GM19193 (cell line): Measurements from ENCODE around the gene MKLN1.

ENCODE experiments used
- POLR2A ChIP-seq: IDR thresholded peaks from 4 replicates; pipeline ENCODE4 v1.6.1; 2011; ENCODE audit not compliant: insufficient read depth, insufficient read length; ENCODE audit errors: extremely low read depth

MKLN1 gene

DNA sequence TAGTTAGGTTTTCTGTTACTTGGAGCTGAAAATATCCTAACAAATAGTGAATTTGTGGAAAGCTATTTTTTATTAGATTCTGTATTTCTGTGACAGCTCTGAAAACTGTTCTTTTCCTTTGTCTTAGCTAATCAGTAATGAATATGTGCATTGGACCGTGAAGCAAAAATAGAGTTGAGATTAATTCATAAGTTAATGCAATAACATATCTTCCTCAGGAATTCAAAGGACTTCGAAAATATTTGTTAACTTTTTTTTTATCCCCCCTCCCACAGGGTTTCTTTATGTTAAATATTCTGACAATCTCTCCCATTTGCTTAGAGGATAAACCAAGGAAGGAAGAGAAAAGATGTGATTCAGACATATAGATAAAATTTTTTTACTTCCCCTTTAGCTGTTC lies 127.3 kb downstream of the MKLN1 start:
- no peak for TF ChIP-seq POLR2A

DNA sequence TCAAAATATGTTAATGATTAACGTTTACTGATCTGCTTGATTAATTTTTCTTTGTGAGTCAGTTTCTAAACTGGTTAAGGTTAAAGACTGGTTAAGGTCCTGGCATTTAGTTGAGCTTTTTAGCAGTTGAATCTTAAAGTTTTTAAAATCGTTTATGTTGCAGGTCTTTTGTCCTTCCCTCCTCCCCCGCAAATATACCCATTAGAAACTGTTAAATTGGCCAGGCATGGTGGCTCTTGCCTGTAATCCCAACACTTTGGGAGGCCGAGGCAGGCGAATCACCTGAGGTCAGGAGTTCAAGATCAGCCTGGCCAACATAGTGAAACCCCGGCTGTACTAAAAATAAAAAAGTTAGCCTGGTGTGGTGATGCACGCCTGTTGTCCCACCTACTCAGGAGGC lies 127.9 kb downstream of the MKLN1 start:
- TF ChIP-seq POLR2A = no peak

- TF ChIP-seq POLR2A = no peak
Observed at GRCh38 chr7:131456338-131456737, 128.7 kb downstream of the MKLN1 start.

GRCh38 chr7:131459256-131459655 lies 131.6 kb downstream of the MKLN1 start:
- no peak for TF ChIP-seq POLR2A

- TF ChIP-seq POLR2A = no peak
Observed at GRCh38 chr7:131462059-131462458, 134.4 kb downstream of the MKLN1 start.

DNA sequence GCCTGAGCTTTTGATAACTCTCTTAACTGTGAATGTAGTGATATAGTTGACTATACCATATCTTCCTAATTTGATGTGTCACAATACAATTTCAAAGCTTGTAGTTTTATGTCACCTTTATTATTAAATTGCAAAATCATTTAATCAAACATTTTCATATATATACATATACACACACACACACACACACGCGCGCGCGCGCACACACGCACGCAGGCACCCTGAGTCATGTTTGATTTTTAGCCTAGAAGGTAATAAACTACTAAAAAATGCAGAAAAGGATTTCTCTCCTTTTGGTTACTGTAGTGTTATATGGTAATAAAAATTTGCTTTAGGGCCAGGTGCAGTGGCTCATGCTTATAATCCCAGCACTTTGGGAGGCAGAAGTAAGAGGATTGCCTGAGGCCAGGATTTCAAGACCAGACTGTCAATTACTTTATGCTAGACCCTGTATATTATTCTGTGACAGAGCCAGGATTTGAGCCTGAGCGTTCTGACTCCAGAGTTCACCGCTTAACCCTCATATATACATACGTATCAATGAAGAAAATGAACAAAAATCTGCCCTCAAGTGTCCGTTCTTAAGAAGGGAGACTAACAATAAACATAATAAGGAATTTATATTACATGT lies 139.2 kb downstream of the MKLN1 start:
- no peak for TF ChIP-seq POLR2A

DNA sequence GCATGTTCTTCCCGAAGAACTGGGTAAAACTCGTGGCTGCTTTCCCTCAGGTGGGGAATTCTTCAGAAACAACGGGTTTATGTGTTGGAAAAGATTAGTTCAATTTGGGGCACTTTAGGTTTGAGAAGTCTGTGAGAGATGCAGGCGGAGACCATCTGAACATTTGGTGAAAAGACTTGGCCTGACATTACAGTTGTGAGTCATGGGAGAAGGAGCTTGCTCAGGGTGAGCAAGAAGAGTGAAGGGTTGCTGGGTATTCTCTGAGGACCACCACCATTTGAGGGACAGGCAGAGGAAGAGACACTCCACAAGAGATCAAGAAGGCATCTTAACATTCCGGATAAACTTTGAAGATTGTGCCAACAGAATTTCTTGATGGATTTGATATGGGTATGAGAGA lies 140.1 kb downstream of the MKLN1 start:
- TF ChIP-seq POLR2A = no peak

GRCh38 chr7:131471250-131472004 lies 143.8 kb downstream of the MKLN1 start:
- no peak for TF ChIP-seq POLR2A

GRCh38 chr7:131476740-131477139 lies 149.1 kb downstream of the MKLN1 start:
- no peak for TF ChIP-seq POLR2A

GRCh38 chr7:131480384-131481315 lies 153.0 kb downstream of the MKLN1 start:
- no peak for TF ChIP-seq POLR2A

GRCh38 chr7:131482800-131483199 lies 155.1 kb downstream of the MKLN1 start:
- no peak for TF ChIP-seq POLR2A

- no peak for TF ChIP-seq POLR2A
Observed at GRCh38 chr7:131483586-131483985, 155.9 kb downstream of the MKLN1 start.

- TF ChIP-seq POLR2A = no peak
Observed at GRCh38 chr7:131486346-131486745, 158.7 kb downstream of the MKLN1 start.

GRCh38 chr7:131487217-131487616 lies 159.5 kb downstream of the MKLN1 start:
- no peak for TF ChIP-seq POLR2A

DNA sequence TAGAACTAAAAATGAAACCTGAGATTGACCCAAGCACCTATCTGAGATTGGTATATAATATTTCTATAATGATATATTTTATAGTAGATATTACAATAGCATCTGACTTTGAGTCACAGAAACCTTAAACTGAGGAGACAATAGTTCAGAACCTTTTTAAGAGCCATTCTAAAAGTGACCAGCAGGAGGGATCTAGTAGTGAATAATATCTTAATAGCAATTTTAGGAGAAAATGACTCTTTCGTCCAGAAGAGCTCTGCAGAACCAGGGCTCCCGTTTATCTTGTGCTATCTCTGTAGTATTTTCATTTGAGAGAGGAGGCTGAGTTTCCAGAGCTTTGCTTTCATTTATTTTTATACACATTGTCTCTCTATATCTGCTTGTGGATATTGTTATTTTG lies 160.7 kb downstream of the MKLN1 start:
- TF ChIP-seq POLR2A = no peak
